DOHH2 (cell line): Measurements from ENCODE around the gene DRAXIN.

Source experiments
- H3F3A ChIP-seq: fragments of 200-600 bp; sonication (generic), shearing (Covaris generic); 2 replicates; pipeline ENCODE4 v1.6.0; 2016; ENCODE audit warnings: antibody characterized with exemption, mild to moderate bottlenecking; ENCODE audit not compliant: control insufficient read depth, insufficient read depth
- H3K27ac ChIP-seq: fragments of 200-600 bp; sonication (generic); 2 replicates; pipeline ENCODE4 v1.5.1; 2014; ENCODE audit warnings: low read depth, mild to moderate bottlenecking, low read length, moderate library complexity
- H3K27me3 ChIP-seq: fragments of 200-600 bp; sonication (generic); 2 replicates; pipeline ENCODE4 v1.6.1; 2014; ENCODE audit warnings: mild to moderate bottlenecking, low read length, mixed read lengths; ENCODE audit not compliant: control insufficient read depth
- H3K36me3 ChIP-seq: fragments of 200-600 bp; sonication (generic); 2 replicates; pipeline ENCODE4 v1.6.1; 2014; ENCODE audit warnings: mild to moderate bottlenecking, low read length, moderate library complexity, mixed read lengths; ENCODE audit not compliant: control insufficient read depth
- H3K4me1 ChIP-seq: fragments of 200-600 bp; sonication (generic); 2 replicates; pipeline ENCODE4 v1.6.1; 2014; ENCODE audit warnings: mild to moderate bottlenecking, low read length, mixed read lengths; ENCODE audit not compliant: control insufficient read depth
- H3K4me2 ChIP-seq: fragments of 200-600 bp; sonication (generic); 2 replicates; pipeline ENCODE4 v1.6.0; 2014; ENCODE audit warnings: mild to moderate bottlenecking, low read length, moderate library complexity
- H3K4me3 ChIP-seq: fragments of 200-600 bp; sonication (generic); 2 replicates; pipeline ENCODE4 v1.5.1; 2014; ENCODE audit warnings: mild to moderate bottlenecking, low read length, mixed read lengths
- H3K79me2 ChIP-seq: fragments of 200-600 bp; sonication (generic); 2 replicates; pipeline ENCODE4 v1.6.1; 2014; ENCODE audit warnings: mild to moderate bottlenecking, low read length, mixed read lengths; ENCODE audit not compliant: control insufficient read depth
- H3K9me2 ChIP-seq: fragments of 200-600 bp; sonication (generic); replicated peaks from 2 replicates; pipeline ENCODE4 v1.6.1; 2014; ENCODE audit warnings: mild to moderate bottlenecking, low read length, mixed read lengths; ENCODE audit not compliant: control insufficient read depth
- H3K9me3 ChIP-seq: fragments of 200-600 bp; sonication (generic); 2 replicates; pipeline ENCODE4 v1.6.1; 2014; ENCODE audit warnings: antibody characterized with exemption, low read length, mixed read lengths; ENCODE audit not compliant: control insufficient read depth, insufficient read depth
- H4K20me1 ChIP-seq: fragments of 200-600 bp; sonication (generic); 2 replicates; pipeline ENCODE4 v1.6.0; 2014; ENCODE audit warnings: low read depth, mild to moderate bottlenecking, antibody characterized with exemption, low read length, moderate library complexity; ENCODE audit not compliant: control insufficient read depth, insufficient read depth
- EZH2phosphoT487 ChIP-seq: fragments of 200-600 bp; sonication (generic); IDR thresholded peaks from 2 replicates; pipeline ENCODE4 v1.6.1; 2017; ENCODE audit warnings: borderline replicate concordance, mild to moderate bottlenecking, antibody characterized with exemption, low read length, moderate library complexity, mixed read lengths
- TF ChIP-seq, protein P1 (sequence below): fragments of 200-600 bp; sonication (generic); IDR thresholded peaks from one replicate; pipeline ENCODE4 v1.5.1; 2014; ENCODE audit warnings: antibody characterized with exemption, mild to moderate bottlenecking, low read depth, low read length; ENCODE audit not compliant: poor library complexity, severe bottlenecking

The DRAXIN gene

GRCh38 chr1:11706292-11706691 lies 14.8 kb downstream of the DRAXIN start:
- no peaks in the 10 kb centered on the region for H3F3A ChIP-seq
- no peaks in the 10 kb centered on the region for H3K9me2 ChIP-seq
- H3K9me3 ChIP-seq = no peaks in the 10 kb centered on the region
- H4K20me1 ChIP-seq = no peaks in the 10 kb centered on the region
- no peak overlapping the region for H3K4me2 ChIP-seq
- TF ChIP-seq, protein P1, sequence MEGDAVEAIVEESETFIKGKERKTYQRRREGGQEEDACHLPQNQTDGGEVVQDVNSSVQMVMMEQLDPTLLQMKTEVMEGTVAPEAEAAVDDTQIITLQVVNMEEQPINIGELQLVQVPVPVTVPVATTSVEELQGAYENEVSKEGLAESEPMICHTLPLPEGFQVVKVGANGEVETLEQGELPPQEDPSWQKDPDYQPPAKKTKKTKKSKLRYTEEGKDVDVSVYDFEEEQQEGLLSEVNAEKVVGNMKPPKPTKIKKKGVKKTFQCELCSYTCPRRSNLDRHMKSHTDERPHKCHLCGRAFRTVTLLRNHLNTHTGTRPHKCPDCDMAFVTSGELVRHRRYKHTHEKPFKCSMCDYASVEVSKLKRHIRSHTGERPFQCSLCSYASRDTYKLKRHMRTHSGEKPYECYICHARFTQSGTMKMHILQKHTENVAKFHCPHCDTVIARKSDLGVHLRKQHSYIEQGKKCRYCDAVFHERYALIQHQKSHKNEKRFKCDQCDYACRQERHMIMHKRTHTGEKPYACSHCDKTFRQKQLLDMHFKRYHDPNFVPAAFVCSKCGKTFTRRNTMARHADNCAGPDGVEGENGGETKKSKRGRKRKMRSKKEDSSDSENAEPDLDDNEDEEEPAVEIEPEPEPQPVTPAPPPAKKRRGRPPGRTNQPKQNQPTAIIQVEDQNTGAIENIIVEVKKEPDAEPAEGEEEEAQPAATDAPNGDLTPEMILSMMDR = no peak
- TF ChIP-seq EZH2phosphoT487 = no peak
- no peaks in the 10 kb centered on the region for H3K4me1 ChIP-seq
- no peaks in the 10 kb centered on the region for H3K36me3 ChIP-seq
- H3K27me3 ChIP-seq = peaks cover 7% of the 10 kb centered on the region; the same call in 1 of the 2 replicates
- H3K4me3 ChIP-seq = no peak overlapping the region
- H3K79me2 ChIP-seq = no peaks in the 10 kb centered on the region
- no peak overlapping the region for H3K27ac ChIP-seq

DNA sequence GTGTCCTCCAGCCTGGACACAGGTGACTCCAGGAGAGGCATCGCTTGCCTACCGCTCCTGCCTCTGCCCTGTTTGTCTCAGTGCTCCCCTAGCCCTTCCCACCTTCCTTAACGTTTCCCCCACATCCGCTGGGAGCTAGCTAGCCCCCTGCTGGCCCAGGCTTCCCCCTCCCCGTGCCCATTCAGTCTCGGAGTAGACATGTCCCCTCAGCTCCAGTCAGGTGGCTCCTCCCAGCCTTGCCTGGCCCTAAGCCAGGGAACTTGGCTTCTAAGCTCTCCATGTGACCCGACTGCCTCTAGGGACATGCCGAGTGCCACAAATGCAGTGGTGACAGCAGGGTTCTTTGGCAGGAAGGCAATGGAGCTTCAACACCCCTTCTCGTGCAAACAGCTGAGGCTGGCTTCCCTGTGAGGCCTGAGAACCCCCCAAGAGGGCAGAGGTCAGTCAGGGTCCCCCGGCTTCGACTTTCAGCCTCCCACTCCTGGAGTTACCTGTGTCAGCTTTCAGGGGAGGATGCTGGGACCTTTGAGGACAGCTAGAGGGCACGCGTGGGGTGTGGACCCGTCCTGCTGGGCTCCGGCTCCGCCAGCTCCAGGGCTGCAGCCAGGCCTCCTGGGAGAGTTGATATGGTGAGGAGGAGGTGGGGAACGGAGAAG lies 16.2 kb downstream of the DRAXIN start:
- no peaks in the 10 kb centered on the region for H3K9me3 ChIP-seq
- H3F3A ChIP-seq = no peaks in the 10 kb centered on the region
- no peaks in the 10 kb centered on the region for H4K20me1 ChIP-seq
- H3K4me1 ChIP-seq = no peaks in the 10 kb centered on the region
- no peak overlapping the region for H3K4me2 ChIP-seq
- H3K4me3 ChIP-seq = no peak overlapping the region
- H3K36me3 ChIP-seq = no peaks in the 10 kb centered on the region
- H3K27ac ChIP-seq = no peak overlapping the region
- TF ChIP-seq, protein P1 = no peak
- no peak for TF ChIP-seq EZH2phosphoT487
- peaks cover 7% of the 10 kb centered on the region; the same call in 1 of the 2 replicates for H3K27me3 ChIP-seq
- no peaks in the 10 kb centered on the region for H3K79me2 ChIP-seq
- H3K9me2 ChIP-seq = no peaks in the 10 kb centered on the region

- no peak for TF ChIP-seq EZH2phosphoT487
- TF ChIP-seq, protein P1 = no peak
- no peaks in the 10 kb centered on the region for H3K79me2 ChIP-seq
- H4K20me1 ChIP-seq = no peaks in the 10 kb centered on the region
- no peaks in the 10 kb centered on the region for H3K9me2 ChIP-seq
- no peak overlapping the region for H3K4me3 ChIP-seq
- H3K27ac ChIP-seq = no peak overlapping the region
- H3K27me3 ChIP-seq = peaks cover 4% of the 10 kb centered on the region; the same call in 1 of the 2 replicates
- H3K4me2 ChIP-seq = no peak overlapping the region
- no peaks in the 10 kb centered on the region for H3K9me3 ChIP-seq
- no peaks in the 10 kb centered on the region for H3K36me3 ChIP-seq
- H3K4me1 ChIP-seq = no peaks in the 10 kb centered on the region
- no peaks in the 10 kb centered on the region for H3F3A ChIP-seq
Observed at GRCh38 chr1:11708554-11709350, 17.2 kb downstream of the DRAXIN start.
